C4-2B (cell line): ENCODE data around the gene PROM1.

ENCODE experiments used
- H3K27ac ChIP-seq: fragments of 450-650 bp; 2 replicates; pipeline ENCODE4 v1.5.1; 2017
- ZFX ChIP-seq: fragments of 450-650 bp; IDR thresholded peaks from 2 replicates; pipeline ENCODE4 v1.6.1; 2017
- TF ChIP-seq, protein P1 (sequence below): fragments of 450-650 bp; conservative IDR thresholded peaks from 2 replicates; pipeline ENCODE4 v1.5.1; 2017; ENCODE audit warnings: mild to moderate bottlenecking

Gene PROM1

DNA sequence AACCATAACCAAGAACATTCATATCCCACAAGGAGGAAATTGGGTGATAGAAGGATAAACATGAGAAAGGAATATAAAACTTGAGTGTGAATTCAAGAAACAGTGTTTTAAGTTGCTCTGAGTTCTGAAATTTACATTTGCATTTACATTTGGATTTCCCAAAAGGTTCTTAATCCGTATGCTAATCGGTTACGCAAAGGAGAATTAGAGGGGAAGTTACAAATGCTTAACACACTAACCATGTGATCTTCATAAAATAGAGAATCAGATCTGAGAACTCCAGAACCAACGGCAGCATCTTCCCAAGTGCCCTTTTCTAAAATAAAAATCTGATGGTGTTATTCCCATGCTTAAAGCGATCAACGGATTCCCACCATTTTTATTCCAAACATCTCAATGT lies 48.0 kb downstream of the PROM1 start:
- no peak for TF ChIP-seq ZFX
- TF ChIP-seq, protein P1, sequence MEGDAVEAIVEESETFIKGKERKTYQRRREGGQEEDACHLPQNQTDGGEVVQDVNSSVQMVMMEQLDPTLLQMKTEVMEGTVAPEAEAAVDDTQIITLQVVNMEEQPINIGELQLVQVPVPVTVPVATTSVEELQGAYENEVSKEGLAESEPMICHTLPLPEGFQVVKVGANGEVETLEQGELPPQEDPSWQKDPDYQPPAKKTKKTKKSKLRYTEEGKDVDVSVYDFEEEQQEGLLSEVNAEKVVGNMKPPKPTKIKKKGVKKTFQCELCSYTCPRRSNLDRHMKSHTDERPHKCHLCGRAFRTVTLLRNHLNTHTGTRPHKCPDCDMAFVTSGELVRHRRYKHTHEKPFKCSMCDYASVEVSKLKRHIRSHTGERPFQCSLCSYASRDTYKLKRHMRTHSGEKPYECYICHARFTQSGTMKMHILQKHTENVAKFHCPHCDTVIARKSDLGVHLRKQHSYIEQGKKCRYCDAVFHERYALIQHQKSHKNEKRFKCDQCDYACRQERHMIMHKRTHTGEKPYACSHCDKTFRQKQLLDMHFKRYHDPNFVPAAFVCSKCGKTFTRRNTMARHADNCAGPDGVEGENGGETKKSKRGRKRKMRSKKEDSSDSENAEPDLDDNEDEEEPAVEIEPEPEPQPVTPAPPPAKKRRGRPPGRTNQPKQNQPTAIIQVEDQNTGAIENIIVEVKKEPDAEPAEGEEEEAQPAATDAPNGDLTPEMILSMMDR, result no peak
- H3K27ac ChIP-seq, result no peak overlapping the region

DNA sequence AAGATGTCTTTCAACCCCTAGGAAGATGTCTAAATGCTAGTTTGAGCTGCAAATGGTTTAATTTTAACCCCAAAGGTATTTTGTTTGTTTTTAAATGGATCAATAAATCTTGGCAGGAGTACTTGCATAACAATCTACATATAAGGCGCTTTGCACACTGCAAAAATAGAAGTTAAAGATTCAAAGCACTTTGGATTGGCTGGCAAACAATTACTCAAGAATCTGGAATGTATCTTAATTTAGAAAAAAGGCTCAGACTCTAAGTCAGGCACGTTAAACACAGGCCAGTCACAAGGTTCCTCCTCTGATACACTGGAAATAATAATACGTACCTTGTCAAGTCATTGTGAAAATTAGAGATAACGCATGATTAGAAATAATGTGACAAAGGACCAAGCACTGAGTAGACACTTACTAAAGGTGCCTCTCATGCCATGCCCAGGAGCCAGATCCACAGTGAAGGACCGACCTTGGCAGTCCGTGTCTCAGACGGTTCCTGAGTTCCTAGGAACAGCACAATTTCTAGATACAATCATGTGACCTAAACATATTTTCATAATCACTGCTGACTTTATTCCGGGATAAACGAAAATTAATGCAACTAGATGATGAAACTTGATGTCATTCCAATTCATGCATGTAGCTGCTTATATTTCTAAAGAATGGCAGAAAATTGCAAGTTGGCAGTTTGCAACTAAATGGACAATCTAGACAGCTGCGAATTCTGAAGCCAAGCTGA lies 49.6 kb downstream of the PROM1 start:
- H3K27ac ChIP-seq, result no peak overlapping the region
- TF ChIP-seq, protein P1, result no peak
- TF ChIP-seq ZFX, result no peak

DNA sequence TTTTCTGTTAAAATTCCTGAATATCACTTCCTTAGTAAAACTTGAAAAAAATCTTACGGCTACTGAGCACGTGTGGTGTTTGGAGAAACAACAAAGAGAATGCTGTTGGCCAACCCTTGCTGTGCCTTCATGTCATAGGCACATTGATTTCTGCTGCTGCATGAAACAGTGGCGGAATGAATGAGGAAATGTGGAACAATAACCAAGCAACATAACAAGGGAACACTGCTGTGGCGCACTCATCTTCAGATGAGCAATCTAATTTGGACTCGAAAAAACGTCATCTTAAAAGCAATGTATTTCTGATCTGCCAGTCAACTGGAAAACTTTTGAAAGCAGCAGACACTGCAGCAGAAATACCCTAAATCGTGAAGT lies 51.4 kb downstream of the PROM1 start:
- no peak overlapping the region for H3K27ac ChIP-seq
- TF ChIP-seq, protein P1, result no peak
- TF ChIP-seq ZFX, result no peak

DNA sequence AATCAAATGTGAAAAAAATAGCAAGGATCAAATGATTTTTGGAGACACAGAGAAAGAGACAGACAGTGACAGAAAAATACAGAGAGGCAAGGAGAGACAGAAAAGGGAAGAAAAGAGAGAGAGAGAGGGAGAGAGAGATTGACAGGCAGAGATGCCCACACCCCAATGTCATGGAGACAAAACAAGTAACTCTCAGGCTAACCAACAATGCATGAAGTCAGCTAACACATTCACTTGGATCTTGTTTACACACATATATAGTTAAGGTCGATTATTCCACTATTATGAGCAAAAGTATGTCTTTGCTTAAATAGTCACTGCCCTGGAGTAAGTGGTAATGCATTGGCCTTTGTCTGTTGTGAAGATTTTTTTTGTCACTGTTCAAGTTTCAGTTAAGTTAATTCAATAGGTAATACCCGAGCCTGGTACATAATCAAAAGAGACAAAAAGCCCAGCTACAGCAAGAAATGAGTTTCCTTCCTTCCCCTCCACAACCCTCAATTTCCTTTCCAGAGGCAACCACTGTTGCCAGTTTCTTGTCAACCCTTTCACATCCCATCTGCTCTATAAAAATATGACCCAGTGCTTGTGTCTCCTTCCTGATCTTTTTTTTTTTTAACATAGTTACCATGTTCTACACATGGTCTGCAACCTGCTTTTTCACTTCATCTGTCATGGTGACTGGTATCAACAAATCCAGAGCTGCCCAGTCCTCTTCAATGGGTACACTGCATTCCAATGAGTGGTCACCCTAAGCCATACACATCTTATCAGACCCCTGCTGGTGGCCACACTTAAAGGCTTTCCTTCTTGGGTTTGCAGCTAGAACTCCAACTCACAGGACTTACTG lies 52.1 kb downstream of the PROM1 start:
- TF ChIP-seq, protein P1, result no peak
- TF ChIP-seq ZFX, result no peak
- H3K27ac ChIP-seq, result no peak overlapping the region

DNA sequence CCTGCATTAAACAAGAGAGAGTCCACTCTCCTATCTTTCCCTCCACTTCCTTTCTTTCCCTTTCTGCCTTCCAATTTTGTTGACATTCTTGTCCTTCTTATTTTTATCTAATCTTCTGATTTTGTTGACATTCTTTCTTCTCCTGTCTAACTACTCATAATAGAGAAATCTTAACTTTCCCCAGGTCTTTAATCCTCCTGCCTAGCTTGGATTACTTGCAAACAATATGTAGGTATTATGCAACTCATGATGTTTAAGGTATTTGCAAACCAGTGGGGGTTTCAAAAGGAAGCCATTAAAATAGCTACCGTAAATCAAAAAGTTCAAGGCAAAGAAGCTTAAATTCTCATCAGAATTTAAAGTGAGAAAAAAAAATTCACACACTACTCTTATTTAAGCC lies 53.9 kb downstream of the PROM1 start:
- H3K27ac ChIP-seq, result no peak overlapping the region

DNA sequence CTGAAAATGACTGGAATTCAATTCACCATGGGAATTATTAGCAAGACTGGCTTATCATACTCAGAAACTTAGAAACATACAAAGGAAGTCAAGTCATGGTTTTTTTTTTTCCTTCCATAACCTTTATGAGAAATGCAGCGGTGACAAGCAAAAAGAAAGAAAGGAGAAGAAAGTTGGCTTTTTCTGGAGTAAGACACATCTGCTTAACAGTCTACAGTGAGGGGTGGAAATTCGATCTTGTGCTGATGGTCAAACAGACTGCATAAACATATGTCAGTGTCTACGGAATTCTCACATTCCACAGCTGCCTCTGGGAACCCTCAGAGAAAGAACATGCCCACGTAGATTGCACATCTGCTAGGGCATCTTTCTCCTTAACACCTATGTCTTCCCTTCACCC lies 54.6 kb downstream of the PROM1 start:
- no peak overlapping the region for H3K27ac ChIP-seq
- no peak for TF ChIP-seq ZFX

More for the DNA sequence above, 53.9 kb downstream of the PROM1 start:
- no peak for TF ChIP-seq ZFX

DNA sequence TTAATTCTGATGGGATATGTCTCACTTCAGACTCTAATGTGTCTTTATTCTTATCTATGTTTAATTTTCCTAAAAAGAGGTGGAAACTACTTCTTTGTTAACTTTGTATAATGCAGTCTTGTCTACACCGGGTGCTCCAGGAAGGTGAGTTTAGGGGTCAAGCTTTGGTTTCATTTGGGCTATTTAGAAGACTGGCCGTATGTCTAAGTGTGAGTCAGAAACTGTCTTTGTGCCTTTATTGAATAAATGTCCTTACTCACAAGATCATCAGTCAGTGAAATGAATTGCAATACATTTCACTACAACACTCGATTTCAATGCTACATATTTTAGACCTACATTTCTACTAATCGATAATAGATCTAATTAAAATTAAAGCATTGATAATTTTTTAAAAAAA lies 56.2 kb downstream of the PROM1 start:
- H3K27ac ChIP-seq, result no peak overlapping the region
- TF ChIP-seq ZFX, result no peak
- TF ChIP-seq, protein P1, result no peak

DNA sequence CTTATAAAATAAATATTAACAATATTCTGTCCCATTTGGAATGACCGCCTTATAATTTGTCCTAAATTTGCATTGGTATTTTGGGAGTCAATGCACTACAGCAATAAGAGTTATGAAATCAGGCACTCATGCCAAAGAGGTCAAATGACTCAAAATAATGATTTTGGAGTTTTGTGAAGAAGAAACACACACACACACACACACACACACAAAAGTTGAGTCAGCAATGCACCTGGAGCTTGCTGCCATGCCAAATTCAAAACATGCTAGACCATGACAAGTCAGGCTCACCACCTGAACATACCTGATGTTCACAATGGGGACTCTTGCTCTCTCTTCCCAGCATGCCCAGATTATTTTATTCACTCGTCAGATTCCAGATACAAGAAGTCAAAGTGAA lies 56.7 kb downstream of the PROM1 start:
- TF ChIP-seq, protein P1, result no peak
- no peak for TF ChIP-seq ZFX
- no peak overlapping the region for H3K27ac ChIP-seq
